Stimulated activated CD8-positive, alpha-beta memory T cell treated with anti-CD3 and anti-CD28 coated beads, Interleukin-15, amount 100 ng/mL, for 4 hours (primary cell): ENCODE measurements around the gene TCTN1.
"Not testable (repeated sequence)": the region's sequence is repeated elsewhere in the genome, so short reads cannot be mapped to it uniquely, and the experiment has no call there.

Source experiments
- DNase-seq, 2 donors: peaks; one replicate each; pipeline ENCODE4 v3.0.0-alpha.2; 2020; ENCODE audit warnings: low read depth in 2 of 2

The TCTN1 gene

DNA sequence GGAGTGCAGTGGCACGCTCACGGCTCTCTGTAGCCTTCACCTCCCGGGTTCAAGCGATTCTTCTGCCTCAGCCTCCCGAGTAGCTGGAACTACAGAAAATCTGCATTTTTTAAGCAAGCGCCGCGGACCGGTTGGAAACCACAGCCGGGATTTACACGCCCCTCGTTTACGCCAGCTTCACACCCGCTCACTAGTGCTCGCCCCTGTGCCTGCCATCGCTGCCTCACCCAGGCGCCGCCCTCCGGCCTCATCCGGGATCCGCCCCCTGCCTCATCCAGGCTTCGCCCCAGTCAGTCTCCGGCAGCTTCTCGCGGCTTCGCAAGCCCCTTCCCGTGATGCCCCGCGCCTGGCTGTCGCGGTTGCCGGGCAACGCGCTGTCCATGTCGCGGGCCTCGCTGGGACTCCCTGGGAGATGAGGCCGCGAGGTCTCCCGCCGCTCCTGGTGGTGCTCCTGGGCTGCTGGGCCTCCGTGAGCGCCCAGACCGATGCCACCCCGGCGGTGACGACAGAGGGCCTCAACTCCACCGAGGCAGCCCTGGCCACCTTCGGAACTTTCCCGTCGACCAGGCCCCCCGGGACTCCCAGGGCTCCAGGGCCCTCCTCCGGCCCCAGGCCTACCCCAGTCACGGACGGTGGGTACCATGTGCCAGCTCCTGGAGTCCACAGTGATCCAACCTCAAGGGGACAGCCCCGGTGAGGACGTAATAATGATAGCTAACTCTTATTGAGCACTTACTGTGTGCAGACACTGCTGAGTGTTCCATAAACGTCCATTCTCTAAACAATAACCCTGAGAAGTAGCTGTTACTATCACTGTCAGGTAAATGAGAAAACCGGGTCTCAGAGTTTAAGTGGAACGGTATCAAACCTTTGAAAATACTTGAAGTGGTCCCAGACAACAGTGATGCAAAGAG lies at the start of gene TCTN1:
TSS of gene TCTN1 (plus strand) at position 359 of the 914 bp plus-strand sequence. CDS start at position 413, 54 bp downstream.
- DNase-seq = peak; percentile 91 to 92

DNA sequence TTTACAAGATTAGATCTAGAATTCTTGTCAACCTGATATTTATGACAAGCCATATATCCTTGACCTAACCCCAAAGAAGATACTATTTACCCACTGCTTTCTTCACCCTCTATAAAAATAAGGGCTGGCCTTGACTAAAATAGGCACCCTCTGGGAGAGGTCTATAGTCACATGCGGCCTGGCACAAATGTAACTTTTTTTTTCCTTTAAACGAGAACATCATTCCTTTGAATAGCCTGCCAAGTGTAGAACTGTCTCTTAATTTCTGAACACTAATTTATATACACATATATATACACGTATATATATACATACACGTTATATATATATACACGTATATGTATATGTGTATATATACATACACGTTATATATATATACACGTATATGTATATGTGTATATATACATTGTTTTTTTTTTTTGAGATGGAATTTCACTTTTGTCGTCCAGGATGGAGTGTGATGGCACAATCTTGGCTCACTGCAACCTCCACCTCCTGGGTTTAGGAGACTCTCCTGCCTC lies 49.4 kb upstream of the TCTN1 start:
- no peak for DNase-seq

DNA sequence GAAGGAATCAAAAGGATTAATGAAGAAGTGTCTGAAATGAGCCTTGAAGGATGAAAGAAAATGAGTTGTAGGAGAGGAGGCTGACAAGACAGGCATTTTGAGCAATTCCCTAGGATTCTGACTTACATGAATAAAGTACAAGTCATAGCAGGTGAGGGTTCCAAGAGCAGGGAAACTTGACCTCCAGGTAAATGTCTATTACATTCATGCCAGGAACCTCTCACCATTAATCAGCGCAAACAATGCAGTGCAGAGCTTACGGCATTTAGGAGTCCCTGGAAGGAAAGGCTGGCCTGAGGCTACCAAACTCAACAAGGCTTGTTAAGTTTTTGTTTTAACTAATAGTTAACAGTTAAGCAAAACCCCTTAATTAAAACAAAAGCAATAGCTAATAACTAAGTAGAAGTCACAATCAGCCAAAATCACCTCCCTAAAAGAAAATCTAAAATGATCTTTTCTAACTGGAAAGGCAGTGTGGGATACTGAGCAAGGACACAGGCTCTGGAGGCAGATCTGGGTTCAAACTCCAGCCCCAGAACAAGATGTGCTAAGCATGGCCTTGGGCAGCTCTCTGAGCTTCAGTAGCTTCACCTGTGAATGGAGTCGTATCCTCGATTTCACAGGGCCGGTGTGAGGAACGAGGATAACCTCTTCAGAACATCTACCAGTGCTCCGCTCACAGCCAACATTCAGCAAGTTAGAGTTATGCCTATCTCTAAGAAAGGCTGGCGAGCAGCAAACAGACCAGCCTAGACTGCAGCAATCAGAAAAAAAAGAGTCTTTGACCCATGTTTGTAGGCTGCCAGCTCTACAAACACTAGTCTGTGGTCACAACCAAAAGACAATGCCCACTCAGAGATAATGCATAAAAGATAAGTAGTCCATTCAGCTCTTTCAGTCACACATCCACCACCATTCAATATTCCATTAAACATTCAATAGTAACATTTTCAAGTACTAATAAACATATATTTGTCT lies 47.7 kb upstream of the TCTN1 start:
- no peak for DNase-seq

DNA sequence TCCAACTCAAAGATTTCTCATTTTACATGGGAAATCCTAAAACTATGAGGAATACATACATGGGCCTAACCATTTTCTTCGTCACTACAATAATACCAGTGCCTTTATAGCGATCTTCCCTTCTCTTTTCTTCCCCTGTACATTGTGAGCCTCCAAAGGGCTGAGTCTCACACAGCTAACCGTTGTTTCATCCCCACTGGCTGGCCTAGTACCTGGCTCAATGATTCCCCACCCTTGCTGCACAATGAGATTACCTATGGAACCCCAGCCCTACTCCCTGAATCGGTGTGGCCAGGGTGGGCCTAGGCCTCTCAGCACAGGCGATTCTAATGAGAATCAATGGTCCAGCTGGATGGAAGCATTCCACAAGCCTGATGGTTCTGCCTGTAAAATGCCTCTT lies 46.9 kb upstream of the TCTN1 start:
- DNase-seq = no peak

DNA sequence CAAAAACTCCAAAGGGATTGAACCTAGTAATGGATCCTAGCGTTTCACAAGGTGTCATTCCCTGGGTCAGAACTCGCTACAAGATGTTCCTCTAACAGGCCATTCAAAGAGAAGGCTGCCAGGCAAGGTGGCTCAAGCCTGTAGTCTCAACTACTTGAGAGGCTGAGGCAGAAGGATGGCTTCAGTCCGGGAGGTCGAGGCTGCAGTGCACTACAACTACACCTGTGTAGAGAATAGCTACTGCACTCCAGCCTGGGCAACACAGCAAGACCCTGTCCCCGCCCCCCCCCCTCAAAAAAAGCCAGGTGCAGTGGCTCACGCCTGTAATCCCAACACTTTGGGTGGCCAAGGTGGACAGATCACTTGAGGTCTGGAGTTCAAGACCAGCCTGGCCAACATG lies 45.2 kb upstream of the TCTN1 start:
- DNase-seq = no peak

DNA sequence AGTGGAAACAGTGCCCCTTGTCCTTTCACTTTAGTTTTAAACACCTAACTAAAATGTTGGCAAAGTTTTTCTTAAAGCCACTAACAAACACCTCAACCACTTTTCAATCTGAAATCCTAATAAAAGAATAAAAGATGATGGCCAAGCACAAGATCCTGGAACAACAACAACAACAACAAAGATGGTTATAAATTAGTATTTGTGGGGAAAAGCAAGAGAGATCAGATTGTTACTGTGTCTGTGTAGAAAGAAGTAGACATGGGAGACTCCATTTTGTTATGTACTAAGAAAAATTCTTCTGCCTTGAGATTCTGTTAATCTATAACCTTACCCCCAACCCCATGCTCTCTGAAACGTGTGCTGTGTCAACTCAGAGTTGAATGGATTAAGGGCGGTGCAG lies 44.1 kb upstream of the TCTN1 start:
- DNase-seq = not testable (repeated sequence)

DNA sequence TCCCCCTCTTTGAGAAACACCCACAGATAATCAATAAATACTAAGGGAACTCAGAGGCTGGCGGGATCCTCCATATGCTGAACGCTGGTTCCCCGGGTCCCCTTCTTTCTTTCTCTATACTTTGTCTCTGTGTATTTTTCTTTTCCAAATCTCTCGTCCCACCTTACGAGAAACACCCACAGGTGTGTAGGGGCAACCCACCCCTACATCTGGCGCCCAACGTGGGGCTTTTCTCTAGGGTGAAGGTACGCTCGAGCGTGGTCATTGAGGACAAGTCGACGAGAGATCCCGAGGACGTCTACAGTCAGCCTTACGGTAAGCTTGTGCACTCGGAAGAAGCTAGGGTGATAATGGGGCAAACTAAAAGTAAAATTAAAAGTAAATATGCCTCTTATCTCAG lies 43.1 kb upstream of the TCTN1 start:
- not testable (repeated sequence) for DNase-seq

DNA sequence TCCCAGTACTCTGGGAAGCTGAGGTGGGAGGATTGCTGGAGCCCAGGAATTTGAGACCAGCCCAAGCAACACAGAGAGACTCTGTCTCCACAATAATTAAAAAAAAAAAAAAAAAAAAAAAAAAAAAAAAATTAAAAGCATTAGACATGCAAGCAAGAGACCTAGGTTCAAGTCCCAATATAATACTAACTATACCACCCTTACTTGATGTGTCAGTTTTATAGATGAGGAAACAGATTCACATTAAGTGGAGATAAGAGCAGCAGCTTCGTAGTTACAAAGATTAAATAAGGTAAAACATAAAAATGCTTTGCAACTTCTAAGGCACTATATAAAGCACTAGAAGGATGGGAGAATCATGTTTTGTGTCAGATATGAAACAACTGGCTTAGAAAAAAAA lies 39.9 kb upstream of the TCTN1 start:
- DNase-seq = no peak

DNA sequence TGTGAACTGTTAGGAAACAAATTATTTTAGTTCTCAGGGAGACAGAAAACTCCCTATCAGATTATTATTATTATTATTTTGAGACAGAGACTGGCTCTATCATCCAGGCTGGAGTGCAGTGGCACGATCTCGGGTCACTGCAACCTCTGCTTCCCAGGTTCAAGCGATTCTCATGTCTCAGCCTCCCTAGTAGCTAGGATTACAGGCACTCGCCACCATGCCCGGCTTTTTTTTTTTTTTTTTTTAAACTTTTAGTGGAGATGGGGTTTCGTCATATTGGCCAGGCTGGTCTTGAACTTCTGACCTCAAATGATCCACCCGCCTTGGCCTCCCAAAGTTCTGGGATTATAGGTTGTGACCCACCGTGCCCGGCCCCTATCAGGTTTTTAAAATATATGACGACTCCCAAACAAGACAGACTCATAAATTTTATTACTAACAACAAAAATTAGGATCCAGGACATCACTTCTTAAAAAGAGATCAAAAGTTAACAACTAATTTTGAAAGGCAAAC lies 39.2 kb upstream of the TCTN1 start:
- DNase-seq = not testable (repeated sequence)

DNA sequence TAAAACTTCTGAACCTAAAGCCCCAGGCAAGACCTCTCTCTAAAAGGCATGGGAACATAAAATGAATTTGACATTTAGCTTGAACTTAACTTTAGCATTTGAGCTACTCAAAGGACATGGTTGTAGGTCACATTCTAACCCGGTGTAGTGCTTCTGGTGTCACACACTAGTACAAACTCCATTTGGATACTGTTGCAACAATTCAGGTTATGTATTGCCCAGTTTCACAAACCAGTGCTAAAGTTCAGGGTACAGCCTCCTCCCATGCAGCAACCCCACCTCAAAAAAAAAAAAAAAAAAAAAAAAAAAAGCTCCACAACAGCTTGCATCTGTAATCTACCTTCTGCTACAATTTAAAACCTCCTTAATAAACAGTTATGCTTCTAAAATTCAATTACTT lies 38.6 kb upstream of the TCTN1 start:
- DNase-seq = no peak

DNA sequence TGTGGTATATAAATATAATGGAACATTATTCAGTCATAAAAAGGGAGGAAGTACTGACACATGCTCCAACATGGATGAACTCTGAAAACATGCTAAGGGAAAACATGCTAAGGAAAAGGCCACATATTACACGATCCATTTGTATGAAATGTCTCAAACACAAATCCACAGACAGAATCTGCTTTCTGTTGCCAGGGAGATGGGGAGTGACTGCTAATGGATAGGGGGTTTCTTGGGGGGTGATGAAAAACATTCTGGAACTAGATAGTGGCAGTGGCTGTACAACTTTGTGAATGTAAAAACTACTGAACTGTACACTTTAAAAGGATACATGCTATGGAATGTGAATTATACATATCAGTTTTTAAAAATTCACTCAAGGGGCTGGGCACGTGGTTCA lies 37.4 kb upstream of the TCTN1 start:
- DNase-seq = no peak

DNA sequence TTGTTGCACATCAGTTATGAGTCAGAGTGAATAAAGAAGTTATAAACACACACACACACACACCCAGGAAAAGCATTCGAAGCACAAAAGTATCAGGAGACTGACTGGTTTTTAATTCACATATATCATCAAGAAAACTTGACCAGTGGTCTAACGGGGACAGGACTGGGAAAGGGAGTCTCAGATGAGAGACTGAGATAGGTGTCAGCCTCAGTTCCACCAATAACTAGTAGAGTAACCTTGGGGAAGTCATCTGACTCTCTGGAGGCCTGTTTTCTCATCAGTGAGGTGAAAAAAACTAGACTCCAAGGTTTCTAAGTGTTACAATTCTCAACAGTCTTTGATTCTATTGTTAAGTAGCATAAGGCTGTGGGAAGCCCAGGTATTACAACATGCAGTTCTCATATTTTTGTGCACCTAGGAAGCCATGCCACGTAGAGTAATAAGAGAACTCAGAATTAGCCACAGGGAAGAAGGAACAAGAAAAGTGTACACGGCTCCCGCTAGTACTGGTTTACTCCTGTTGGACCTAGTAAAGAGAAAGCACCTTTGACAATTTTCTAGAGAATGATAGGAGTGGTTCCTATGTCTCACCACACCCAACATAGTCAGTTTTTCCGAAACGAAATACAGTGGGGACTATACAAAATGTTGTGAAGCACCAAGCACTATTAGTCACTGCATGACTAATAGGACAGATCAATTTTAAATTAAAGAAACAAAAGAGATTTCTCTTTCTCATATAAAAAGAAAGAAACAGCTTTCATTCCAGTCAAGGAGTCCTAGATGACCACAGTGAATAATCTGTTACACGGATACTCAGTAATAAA lies 35.9 kb upstream of the TCTN1 start:
- DNase-seq = no peak

DNA sequence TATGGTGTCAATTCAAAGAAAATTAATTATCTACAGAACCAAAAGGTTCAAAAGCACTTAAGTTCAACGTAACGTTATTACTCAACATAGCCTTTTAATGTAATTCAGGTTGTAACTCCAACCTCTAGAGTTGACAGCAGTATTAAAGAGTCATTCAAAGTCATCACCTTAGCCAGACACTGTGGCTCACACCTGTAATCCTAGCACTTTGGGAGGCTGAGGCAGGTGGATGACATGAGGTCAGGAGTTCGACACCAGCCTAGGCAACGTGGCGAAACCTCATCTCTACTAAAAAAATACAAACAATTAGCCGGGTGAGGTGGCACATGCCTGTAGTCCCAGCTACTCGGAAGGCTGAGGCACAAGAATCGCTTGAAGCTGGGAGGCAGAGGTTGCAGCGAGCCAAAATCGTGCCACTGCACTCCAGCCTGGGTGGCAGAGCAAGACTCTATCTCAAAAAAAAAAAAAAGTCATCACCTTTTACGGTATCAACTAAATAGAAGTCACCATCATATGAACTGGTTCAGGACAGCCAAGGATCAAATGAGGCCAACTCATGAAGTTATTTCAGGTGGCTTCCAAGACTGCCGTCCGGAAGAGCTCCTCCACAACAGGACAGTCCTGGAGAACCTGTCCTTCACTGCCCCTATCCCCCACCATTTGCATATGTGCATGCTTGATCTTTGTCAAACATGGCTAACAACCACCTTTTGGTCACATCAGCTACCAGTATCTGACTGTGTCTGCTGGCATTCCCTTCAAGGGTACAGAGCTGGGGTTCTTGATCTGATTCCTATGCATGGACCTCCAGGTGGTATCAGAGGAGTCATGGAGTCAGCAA lies 35.0 kb upstream of the TCTN1 start:
- no peak for DNase-seq

DNA sequence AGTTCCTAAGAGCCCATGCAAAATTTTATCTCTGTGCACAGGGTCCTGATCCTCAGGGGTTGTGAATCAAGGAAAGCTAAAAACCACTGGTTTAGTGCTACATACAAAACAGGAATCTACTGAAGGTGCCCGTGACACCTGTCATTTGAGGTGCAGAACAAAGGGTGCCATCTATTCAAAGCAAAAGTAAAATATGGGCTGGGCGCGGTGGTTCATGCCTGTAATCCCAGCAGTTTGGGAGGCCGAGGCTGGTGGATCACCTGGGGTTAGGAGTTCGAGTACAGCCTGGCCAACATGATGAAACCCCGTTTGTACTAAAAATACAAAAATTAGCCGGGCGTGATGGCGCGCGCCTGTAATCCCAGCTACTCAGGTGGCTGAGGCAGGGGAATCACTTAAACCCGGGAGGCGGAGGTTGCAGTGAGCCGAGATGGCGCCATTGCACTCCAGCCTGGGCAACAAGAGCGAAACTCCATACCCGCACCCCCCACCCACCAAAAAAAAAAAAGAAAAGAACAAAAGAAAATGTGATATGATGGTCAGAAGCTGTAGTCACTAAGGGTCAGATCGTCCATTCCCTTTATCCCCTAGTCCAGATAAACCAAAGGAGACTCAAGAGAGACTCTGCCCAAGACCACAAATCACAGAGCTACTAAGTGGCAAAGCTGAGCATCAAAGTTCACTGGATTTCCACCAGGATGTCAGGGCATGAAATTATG lies 34.2 kb upstream of the TCTN1 start:
- DNase-seq = no peak

DNA sequence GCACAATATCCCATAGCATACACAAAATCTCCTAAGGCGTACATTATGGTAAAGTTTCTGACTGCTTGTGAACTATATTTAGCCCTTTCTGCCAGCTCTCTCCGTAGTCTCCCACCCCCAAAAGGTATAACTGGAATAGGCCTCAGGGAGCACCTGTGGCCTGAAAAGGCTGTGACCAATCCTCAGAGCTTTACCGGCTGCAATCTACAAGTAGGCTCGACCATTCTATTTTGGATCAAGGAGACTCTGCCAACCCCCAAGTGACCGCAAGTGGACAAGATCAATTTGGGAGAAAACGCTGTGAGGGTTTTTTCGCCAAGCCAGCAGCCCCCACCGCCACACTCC lies 32.0 kb upstream of the TCTN1 start:
- no peak for DNase-seq

DNA sequence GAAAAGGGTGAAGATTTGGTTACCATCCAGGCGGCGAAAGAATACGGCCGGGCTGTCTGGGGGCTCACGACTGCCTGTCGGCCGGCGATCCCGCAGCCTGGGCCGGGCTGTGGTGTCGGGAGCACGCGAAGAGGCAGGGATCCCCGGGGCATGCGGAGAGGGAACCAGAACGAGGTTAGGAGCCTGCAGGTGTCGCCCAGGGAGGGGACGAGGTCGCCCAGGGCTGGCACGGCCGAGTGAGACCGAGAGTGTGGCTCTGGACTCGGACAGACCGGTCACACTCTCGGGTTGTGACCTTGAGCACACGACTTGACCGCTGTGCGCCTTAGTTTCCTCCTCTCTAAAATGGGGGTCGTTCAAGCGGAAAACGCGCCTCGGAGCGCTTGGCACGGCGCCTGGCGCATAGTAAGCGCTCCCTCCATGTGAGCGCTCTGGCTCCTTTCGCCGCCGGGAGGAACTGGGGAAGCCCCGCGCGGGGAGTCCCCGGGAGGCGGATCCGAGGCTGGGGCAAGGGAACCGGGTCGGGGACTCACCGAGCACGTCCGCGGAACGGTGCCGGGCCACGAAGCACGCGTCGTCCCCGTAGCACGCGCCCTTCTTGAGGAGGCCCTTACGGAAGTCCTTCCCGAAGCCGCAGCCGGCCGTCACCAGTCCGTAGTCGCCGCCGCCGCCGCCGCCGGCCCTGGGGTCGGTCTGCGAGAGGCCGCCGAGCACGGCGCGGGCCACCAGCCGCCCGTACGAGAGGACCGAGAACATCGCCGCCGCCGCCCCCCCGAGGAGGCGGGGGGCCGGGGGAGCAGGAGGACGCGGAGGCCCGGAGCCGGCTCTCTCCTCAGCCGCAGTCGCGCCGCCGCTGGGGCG lies 31.4 kb upstream of the TCTN1 start:
- peak; percentile 68 to 72 for DNase-seq

DNA sequence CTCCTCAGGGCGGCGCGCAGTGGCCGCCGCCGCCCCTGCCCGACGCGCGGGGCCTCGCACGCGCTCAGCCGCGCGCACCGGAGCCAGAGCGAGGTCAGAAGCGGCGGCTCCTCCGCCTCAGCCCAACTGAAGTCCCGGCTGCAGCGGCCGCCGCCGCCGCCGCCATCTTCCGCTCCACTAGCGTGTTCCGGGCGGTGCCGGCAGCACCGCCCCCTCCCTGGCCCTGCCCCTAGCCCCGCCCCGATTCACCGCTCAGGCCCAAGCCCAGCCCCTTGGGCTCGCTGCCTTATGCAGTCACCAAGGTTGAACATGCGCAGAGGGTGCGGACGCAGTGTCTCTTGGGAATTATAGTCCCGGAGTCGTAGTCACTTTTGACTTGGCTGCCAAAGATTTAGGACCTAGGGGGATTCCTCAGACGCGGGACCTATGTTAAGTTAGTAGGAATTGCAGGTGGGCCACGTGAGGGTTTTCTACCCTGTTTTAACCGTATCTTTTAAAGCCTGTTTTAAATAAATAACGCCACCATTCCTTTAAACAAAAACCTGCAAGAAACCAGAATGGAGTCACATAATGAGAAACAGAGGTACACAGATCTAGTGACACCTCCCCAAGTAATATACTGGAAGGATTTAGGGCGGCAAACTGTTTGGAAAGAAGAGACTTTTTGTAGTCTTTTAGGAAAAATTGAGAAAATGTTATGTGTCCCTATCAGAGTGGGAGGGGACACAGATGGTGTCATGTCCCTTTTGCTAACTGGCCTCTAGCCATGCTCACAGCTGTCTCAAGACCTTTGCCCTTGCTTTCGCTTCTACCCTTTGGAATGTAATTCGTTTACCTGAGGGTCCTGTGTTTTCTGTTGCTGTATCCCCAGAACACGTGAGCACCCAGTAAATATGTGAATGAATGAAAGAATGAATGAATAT lies 30.5 kb upstream of the TCTN1 start, which contains the start of gene PPTC7:
TSS of gene PPTC7 (minus strand) at position 182 of the 923 bp plus-strand sequence. CDS start 287 bp downstream, outside the sequence.
- peak; percentile 91 to 95 for DNase-seq
